AG08396 (cell line): ENCODE results near the gene REXO1.

Experiments used
- DNase-seq: peaks from one replicate; pipeline ENCODE4 v3.0.0; 2012; ENCODE audit warnings: low spot score, mixed read lengths

Gene REXO1

GRCh38 chr19:1766800-1767352, 81.4 kb downstream of the REXO1 start:
- no peak for DNase-seq

- DNase-seq, result no peak
Observed at GRCh38 chr19:1765904-1766799, 82.1 kb downstream of the REXO1 start.
